Fibroblast of lung (primary cell): ENCODE data around the gene RAPGEF3. TPM values are rescaled to one million over a fixed set of nuclear protein-coding genes. Genes with fewer than 3 reads are reported as not detected.
A peak's percentile ranks its signal among the peaks of the same experiment; 100 is the strongest.

Experiments used
- DNase-seq, 2 donors: peaks; one replicate each; pipeline versions ENCODE4 v3.0.0 to v3.0.0-alpha.2; 2010; ENCODE audit warnings: low read depth in 2 of 2
- H2AFZ ChIP-seq: 2 replicates; pipeline ENCODE4 v1.5.1; 2012; ENCODE audit warnings: low read length, control low read depth, inconsistent platforms
- H3K27ac ChIP-seq: 2 replicates; pipeline ENCODE4 v1.5.1; 2011; ENCODE audit warnings: low read length, control low read depth; ENCODE audit not compliant: insufficient read depth
- H3K27me3 ChIP-seq: 2 replicates; pipeline ENCODE4 v1.5.1; 2011; ENCODE audit warnings: mild to moderate bottlenecking, low read length; ENCODE audit not compliant: control insufficient read depth, insufficient read depth
- H3K36me3 ChIP-seq: 2 replicates; pipeline ENCODE4 v1.5.1; 2011; ENCODE audit warnings: low read length; ENCODE audit not compliant: control insufficient read depth, insufficient read depth
- H3K4me1 ChIP-seq: 2 replicates; pipeline ENCODE4 v1.5.1; 2011; ENCODE audit warnings: low read length; ENCODE audit not compliant: control insufficient read depth, insufficient read depth; ENCODE audit errors: extremely low read depth
- H3K4me2 ChIP-seq: 2 replicates; pipeline ENCODE4 v1.5.1; 2011; ENCODE audit warnings: low read length, control low read depth; ENCODE audit not compliant: insufficient read depth; ENCODE audit errors: extremely low read depth
- H3K4me3 ChIP-seq, 4 experiments: fragments of 200-600 bp in 1 of 4; sonication (generic) in 1 of 4; replicated peaks in 1 of 4; 2 replicates each; pipeline ENCODE4 v1.5.1; 2011 to 2016; ENCODE audit warnings: low read length in 4 of 4, low read depth in 3 of 4, mild to moderate bottlenecking in 3 of 4, control low read depth in 2 of 4, inconsistent platforms in 1 of 4, mixed read lengths in 1 of 4; ENCODE audit not compliant: insufficient read depth in 1 of 4; ENCODE audit errors: control extremely low read depth in 1 of 4
- H3K79me2 ChIP-seq: 2 replicates; pipeline ENCODE4 v1.5.1; 2012; ENCODE audit warnings: mild to moderate bottlenecking, low read length, inconsistent platforms; ENCODE audit not compliant: control insufficient read depth, insufficient read depth
- H3K9ac ChIP-seq: 2 replicates; pipeline ENCODE4 v1.5.1; 2011; ENCODE audit warnings: mild to moderate bottlenecking, low read length, control low read depth; ENCODE audit not compliant: insufficient read depth
- H3K9me3 ChIP-seq: 2 replicates; pipeline ENCODE4 v1.5.1; 2012; ENCODE audit warnings: low read depth, low read length; ENCODE audit not compliant: control insufficient read depth, insufficient read depth
- H4K20me1 ChIP-seq: 2 replicates; pipeline ENCODE4 v1.5.1; 2011; ENCODE audit warnings: low read length; ENCODE audit not compliant: control insufficient read depth, insufficient read depth; ENCODE audit errors: extremely low read depth
- EZH2 ChIP-seq: IDR thresholded peaks from 2 replicates; pipeline ENCODE4 v1.5.1; 2012; ENCODE audit warnings: low read length, control low read depth, mild to moderate bottlenecking; ENCODE audit errors: missing control alignments
- polyA plus RNA-seq, 2 donors: library from polyadenylated mRNA; depleted of rRNA in 1 of 2; stranded (reverse) in 1 of 2; unstranded in 1 of 2; fragments of >200 nt; gene quantifications; 2 replicates each; pipeline ENCODE4 v1.2.1, GENCODE V29; 2011 to 2012; ENCODE audit warnings: missing spikeins in 1 of 2
- total RNA-seq: library from RNA; depleted of rRNA; stranded (reverse); fragments of >200 nt; gene quantifications from 2 replicates; pipeline ENCODE4 v1.2.1, GENCODE V29; 2014
- TF ChIP-seq, protein P1 (sequence below), 2 donors: IDR thresholded peaks in 1 of 2; conservative IDR thresholded peaks in 1 of 2; 1 replicate in 1 of 2; 2 replicates in 1 of 2; pipeline ENCODE4 v1.5.1; 2011 to 2012; ENCODE audit warnings: low read length in 2 of 2, control low read depth in 1 of 2, inconsistent platforms in 1 of 2, low read depth in 1 of 2, mild to moderate bottlenecking in 1 of 2

The RAPGEF3 gene
- total and polyA plus RNA-seq, 2 donors (not counting 1 experiment from before 2014, with no cell fraction given), result 0.83 to 2.8 TPM

DNA sequence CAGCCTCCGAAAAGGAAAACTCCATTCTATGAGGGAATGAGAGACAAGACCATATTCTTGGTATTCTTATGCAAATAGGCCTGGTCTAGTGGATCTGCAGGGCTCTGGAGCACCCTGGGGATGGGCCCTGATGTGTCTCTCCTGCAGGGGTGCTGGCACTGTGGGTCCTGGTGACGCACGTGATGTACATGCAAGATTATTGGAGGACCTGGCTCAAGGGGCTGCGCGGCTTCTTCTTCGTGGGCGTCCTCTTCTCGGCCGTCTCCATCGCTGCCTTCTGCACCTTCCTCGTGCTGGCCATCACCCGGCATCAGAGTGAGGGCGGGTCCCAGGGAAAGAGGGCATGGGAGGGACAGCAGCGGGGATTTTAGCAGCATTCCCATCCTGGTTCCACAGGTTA is 20.2 kb upstream of the RAPGEF3 start:
- no peaks in the 10 kb centered on the region for H3K9me3 ChIP-seq
- TF ChIP-seq, protein P1, sequence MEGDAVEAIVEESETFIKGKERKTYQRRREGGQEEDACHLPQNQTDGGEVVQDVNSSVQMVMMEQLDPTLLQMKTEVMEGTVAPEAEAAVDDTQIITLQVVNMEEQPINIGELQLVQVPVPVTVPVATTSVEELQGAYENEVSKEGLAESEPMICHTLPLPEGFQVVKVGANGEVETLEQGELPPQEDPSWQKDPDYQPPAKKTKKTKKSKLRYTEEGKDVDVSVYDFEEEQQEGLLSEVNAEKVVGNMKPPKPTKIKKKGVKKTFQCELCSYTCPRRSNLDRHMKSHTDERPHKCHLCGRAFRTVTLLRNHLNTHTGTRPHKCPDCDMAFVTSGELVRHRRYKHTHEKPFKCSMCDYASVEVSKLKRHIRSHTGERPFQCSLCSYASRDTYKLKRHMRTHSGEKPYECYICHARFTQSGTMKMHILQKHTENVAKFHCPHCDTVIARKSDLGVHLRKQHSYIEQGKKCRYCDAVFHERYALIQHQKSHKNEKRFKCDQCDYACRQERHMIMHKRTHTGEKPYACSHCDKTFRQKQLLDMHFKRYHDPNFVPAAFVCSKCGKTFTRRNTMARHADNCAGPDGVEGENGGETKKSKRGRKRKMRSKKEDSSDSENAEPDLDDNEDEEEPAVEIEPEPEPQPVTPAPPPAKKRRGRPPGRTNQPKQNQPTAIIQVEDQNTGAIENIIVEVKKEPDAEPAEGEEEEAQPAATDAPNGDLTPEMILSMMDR (conservative IDR thresholded peaks at IDR 0.05 in 1 of 2, IDR thresholded peaks at IDR 0.05 in 1 of 2; ENCODE audit: low read depth in 1 of 2, low read length in 2 of 2), result no peak
- no peak for TF ChIP-seq EZH2
- H3K4me1 ChIP-seq, result peaks cover 11% of the 10 kb centered on the region
- H4K20me1 ChIP-seq, result no peaks in the 10 kb centered on the region
- no peak overlapping the region for H3K9ac ChIP-seq
- no peak overlapping the region for H3K27ac ChIP-seq
- peaks cover 5% of the 10 kb centered on the region for H3K36me3 ChIP-seq
- H3K4me3 ChIP-seq, result no peak overlapping the region
- DNase-seq, result no peak
- H2AFZ ChIP-seq, result no peak overlapping the region
- no peaks in the 10 kb centered on the region for H3K79me2 ChIP-seq
- no peak overlapping the region for H3K4me2 ChIP-seq
- no peaks in the 10 kb centered on the region for H3K27me3 ChIP-seq

DNA sequence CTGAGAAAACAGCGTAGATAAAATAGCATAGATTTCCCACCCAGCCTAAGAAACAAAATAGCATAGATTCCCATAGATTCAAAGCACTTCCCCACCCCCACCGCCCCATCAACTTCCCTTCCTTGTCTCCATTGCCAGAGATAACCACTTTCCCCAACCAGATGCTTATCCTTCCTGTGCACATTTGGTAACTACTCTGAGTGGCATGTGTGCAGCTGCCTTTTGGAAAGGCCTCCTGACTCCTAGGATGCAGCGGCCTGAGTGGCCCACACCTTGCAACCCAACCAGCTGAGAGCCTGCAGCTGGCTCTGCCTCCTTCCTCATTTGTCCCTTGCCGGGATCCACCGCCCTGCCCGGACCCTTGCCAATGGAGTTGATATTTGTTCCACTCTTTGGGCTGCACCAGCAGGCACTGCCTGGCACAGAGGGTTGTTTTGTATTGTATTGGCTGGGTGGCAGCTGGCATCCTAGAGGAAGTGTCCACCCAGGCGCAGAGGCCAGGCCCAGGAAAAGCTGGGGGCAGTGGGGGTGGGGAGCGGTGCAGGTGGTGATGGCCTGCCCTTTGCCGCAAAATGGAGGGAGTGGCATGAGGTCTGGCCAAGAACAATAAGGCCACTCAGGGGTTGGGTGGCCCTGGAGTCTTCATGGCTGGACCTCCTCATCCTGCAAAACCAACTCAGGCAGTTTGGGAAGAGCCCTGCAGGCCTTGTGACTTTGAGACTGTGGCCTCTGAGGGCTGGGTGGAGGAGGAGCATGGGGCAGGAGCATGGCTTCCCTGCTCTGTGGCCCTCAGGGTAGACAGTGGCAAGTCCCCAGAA is 19.3 kb upstream of the RAPGEF3 start:
- Histone ChIP-seq H3K4me3 (no peak overlapping the region), H3K27me3 (no peaks in the 10 kb centered on the region), H3K4me2 (no peak overlapping the region), H3K27ac (no peak overlapping the region), H3K79me2 (no peaks in the 10 kb centered on the region), H3K9me3 (no peaks in the 10 kb centered on the region), H2AFZ (no peak overlapping the region), H3K4me1 (peaks cover 13% of the 10 kb centered on the region), H3K9ac (no peak overlapping the region), H3K36me3 (peaks cover 2% of the 10 kb centered on the region), H4K20me1 (no peaks in the 10 kb centered on the region)
- no peak for TF ChIP-seq EZH2
- TF ChIP-seq, protein P1 (conservative IDR thresholded peaks at IDR 0.05 in 1 of 2, IDR thresholded peaks at IDR 0.05 in 1 of 2; ENCODE audit: low read depth in 1 of 2, low read length in 2 of 2), result no peak
- no peak for DNase-seq

DNA sequence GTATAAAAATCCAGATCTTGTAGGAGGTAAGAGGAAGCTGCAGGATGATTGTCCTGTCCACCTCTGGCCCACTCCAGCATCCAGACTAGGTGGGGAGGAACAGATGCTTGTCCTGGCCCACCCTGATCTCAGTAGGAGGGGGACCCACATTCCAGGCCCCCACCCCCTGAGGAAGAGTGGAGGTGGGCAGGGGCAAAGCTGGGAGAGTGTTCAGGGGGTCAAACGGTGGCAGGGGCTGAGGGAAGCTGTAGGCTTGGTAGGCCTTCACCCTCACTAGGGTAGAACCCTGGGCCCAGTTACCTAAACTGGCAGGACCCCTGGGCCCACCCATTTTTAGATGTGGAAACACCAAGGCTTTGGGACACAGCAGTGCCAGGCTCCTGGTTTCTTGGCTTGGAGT is 18.5 kb upstream of the RAPGEF3 start:
- Histone ChIP-seq H3K9ac (no peak overlapping the region), H3K9me3 (no peaks in the 10 kb centered on the region), H3K4me3 (no peak overlapping the region), H3K36me3 (no peaks in the 10 kb centered on the region), H2AFZ (no peak overlapping the region), H3K79me2 (no peaks in the 10 kb centered on the region), H3K27ac (peak overlapping the region; percentile 1), H3K27me3 (no peaks in the 10 kb centered on the region), H3K4me2 (no peak overlapping the region), H3K4me1 (peaks cover 13% of the 10 kb centered on the region), H4K20me1 (no peaks in the 10 kb centered on the region)
- TF ChIP-seq EZH2, result no peak
- TF ChIP-seq, protein P1 (conservative IDR thresholded peaks at IDR 0.05 in 1 of 2, IDR thresholded peaks at IDR 0.05 in 1 of 2; ENCODE audit: low read depth in 1 of 2, low read length in 2 of 2), result no peak
- DNase-seq, result no peak
